ENCODE data around the gene ZNF335.
"Not testable (repeated sequence)": the region's sequence is repeated elsewhere in the genome, so short reads cannot be mapped to it uniquely, and the experiment has no call there.

The ZNF335 gene

DNA sequence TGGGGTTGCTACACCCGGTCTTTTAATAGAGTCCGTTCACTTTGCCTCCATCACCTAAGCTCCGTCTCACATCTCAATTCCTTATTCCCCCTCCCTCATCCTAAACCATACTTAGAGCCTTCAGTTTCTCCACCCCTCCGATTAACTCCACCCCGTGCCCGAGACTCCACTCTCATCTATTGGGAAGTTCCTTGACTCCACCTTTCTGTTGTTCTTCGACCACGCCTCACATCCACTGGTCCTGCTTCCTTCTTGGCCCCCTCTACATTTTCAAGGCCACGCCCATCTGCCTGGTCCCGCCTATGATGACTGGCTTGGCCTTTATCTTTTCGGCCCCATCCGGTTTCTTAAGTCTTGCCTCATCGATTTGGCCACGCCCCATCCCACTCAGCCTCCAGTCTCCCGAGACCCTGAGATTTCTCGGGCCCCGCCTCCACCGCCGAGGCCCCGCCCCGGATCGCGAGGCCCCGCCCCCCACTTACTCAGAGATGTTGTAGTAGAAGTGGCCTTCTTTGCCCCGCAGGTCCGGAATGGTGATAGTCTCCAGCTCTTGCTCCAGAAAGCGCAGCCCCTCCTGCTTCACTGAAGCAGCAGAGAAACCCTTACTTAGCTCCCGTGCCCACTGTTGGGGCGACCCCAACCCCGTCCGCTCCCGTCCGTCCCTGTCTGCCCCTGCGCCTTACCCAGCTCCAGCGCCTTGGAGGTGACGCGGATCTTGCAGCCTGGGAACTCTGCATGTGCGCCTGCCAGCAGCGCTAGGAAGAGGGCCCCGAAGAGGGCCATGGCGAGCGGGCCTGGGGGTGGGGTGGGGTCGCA, 61.1 kb downstream of the ZNF335 start:
- peak; percentile 98 for DNase-seq (ENCODE audit: low spot score)

DNA sequence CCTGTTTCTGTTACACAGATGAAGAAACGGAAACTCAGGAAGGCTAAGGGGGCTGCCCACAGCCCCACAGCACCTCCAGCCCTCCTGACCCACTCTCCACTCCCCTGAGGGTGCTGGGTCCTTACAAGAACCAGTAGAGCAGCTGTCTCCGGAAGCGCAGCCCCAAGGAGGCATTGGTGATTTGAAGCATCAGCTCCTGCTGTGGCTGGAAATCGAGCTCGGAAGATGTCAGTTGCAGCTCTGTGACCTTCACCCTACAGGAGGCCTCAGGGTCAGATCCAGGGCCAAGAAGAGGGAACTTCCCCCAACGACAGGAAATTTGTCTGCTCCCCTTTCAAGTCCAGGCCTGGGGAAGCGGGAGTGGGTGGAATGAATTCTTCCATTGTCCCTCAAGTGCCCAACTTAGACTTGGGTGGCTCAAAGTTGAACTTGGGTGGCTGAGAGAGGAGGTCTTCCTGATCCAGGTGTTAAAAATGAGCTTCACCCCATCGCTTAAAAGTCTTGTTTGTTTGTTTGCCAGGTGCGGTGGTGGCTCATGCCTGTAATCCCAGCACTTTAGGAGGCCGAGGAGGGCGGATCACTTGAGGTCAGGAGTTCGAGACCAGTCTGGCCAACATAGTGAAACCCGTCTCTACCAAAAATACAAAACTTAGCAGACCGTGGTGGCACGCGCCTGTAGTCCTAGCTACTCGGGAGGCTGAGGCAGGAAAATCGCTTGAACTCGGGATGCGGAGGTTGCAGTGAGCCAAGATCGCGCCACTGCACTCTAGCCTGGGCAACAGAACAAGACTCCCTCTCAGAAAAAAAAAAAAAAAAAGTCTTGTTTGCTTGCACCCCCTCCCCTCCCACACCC, 62.0 kb downstream of the ZNF335 start:
- DNase-seq (ENCODE audit: low spot score): no peak

DNA sequence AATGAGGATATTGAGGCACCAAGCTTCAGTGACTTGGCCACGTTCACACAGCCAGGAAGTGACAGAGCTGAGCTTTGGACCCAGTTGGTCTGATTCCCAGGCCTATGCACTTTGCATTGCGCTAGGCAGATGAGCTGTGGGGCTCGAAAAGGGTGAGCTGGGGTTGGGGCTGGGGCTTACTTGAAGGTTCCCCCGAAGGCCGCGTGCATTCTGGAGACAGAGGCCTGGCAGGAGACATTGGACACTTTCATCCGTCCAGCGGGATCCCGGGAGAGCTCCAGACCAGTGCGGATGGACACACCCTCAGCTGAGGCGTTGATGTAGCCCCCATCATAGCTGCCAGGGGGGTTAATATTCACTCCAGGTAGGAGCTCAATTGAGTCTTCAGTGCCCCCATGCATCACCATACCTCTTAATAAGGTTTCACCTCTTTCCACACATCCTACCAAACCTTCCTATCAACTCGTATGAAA, 62.6 kb downstream of the ZNF335 start:
- no peak for DNase-seq (ENCODE audit: low spot score)

DNA sequence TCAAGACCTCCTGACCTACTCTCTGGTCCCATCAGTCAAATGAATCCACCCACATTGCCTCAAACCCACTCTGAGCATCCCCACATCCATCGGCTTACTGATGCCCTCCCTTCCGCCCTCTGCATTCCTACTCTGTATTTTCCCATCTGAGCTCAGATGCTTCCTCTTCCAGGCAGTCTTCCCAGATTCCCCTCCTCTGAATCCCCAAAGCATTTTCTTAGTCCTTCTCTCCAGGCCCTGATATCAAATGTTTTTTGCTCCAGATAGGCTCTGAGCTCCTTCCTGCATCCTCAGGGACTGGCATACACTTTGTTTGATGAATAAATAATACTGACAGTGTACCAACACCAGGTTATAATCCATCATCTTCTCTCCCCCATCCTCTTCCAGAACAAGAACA, 63.9 kb downstream of the ZNF335 start:
- no peak for DNase-seq (ENCODE audit: low spot score)

DNA sequence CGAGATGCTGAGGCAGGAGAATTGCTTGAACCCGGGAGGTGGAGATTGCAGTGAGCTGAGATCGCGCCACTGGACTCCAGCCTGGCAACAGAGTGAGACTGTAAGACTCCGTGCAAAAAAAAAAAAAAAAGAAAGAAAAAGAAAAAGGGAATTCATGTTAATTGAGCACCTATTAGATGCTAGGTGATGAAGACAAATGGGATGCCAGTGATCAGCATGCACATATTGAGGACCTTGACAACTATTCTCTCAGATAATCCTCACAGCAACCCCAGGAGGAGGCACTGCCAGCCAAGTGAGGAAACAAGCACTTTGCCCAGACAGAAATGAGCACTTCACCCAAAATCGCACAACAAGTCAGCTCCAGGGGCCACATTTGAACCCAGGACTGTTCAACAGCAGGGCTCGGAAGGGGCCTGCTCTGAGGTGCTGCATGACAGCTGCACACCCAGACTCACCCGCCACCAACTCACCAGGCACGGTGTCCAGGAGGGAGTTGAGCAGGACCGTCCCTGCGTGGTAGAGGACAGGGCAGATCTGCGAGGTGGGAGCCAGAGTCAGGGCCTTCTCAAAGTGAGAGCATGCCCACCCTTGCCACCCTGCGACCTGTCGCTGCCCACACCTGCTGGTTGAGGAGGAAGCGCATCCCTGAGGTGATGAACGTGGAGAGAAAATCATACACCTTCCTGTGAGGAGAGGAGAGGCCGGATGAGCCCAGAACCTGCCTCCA, 64.6 kb downstream of the ZNF335 start:
- no peak for DNase-seq (ENCODE audit: low spot score)

DNA sequence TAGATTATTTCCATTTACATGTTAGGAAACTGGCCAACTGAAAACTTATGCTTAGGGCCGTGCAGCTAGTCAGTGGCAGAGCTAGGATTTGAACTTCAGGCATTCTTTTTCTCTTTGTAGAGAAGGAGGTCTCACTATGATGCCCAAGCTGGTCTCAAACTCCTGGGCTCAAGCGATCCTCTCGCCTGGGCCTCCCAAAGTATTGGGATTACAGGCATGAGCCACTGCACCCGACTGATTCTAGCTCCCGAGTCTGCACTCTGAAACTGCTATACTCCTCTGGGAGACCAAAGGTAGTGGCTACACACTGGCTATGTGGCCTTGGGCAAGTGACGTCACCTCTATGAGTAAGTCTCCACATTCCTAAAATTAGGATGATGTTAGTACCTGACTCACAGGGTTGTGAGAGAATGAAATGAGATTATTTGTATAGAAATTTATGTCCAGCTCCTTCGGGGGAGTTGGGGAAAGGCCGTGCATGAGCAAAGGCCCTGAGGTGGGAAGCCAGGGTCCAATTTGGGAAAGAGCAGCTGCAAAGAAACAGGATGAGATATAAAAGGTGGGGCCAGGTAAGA, 66.4 kb downstream of the ZNF335 start:
- DNase-seq (ENCODE audit: low spot score): no peak

DNA sequence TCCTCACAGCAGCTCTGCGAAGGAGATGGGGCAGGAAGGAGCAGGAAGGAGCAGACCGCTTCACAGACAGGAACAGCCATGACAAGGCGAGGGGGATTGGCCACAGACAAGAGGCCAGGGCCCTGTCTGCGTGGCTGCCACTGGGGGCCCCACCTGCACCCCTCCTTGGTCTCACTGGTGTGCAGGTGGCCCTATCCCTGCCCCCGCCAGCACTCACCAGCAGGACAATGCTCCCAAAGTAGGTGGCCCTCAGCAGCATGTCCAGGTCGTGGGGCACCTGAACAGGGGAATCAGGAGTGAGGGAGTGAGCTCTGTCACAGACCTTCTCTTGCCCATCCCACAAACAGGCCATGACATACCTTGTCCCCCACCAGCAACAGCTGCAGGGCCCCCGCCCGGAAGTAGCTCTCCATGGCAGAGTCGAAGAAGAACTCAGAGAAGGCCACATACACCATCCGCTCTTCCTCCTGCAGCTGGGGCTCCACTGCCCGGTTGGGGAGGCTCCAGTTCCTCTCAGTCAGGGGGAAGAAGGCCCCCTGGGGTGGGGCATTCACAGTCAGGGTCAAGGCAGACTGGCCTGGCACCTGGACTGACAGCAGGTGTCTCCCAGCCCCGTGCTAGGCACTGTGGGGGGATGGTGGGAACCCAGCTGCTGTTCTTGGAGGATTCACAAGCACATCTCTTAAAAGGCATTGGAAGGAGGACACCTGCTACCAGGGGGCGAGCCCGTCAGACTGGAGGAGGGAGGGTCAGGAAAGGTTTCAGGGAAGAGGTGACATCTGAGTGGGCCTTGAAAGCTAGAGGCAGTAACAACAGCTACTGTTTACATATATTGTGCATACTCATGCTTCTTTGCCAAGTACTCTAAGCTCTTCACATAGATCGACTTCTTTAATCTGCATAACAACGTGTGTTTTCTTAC, 67.2 kb downstream of the ZNF335 start:
- DNase-seq (ENCODE audit: low spot score): no peak

DNA sequence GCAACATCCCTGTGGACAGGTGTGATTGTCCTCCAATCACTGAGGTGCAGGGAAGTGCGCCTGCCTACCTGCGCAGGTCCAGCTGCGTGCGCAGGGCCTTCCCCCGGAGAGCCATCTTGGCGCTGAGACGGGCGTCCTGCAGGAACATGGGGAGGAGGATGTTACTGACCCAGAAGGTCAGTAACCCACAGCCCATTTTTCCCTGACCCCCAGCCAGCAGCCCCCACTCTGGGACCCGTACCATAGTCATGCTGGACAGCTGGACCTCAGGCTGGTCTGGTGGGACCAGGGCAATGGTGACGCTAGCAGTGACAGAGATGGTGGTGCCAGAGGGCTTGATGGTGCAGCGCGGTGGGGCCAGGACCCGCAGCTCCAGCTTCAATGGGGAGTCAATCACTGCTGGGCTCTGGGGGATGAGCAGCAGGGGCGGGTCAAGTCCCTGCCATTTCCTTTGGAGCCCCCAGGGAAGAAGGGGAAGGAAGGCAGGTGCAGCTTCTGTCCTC, 69.8 kb downstream of the ZNF335 start:
- DNase-seq (ENCODE audit: low spot score): no peak

DNA sequence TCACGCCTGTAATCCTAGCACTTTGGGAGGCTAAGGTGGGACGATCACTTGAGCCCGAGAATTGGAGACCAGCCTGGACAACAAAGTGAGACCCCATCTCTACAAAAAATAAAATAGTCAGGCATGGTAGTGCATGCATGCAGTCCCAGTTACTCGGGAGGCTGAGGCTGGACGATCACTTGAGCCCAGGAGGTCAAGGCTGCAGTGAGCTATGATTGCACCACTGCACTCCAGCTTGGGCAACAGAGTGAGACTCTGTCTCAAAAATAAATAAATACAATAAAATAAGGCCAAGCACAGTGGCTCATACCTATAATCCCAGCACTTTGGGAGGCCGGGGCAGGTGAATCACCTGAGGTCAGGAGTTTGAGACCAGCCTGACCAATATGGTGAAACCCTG, 70.7 kb downstream of the ZNF335 start:
- DNase-seq (ENCODE audit: low spot score): not testable (repeated sequence)

DNA sequence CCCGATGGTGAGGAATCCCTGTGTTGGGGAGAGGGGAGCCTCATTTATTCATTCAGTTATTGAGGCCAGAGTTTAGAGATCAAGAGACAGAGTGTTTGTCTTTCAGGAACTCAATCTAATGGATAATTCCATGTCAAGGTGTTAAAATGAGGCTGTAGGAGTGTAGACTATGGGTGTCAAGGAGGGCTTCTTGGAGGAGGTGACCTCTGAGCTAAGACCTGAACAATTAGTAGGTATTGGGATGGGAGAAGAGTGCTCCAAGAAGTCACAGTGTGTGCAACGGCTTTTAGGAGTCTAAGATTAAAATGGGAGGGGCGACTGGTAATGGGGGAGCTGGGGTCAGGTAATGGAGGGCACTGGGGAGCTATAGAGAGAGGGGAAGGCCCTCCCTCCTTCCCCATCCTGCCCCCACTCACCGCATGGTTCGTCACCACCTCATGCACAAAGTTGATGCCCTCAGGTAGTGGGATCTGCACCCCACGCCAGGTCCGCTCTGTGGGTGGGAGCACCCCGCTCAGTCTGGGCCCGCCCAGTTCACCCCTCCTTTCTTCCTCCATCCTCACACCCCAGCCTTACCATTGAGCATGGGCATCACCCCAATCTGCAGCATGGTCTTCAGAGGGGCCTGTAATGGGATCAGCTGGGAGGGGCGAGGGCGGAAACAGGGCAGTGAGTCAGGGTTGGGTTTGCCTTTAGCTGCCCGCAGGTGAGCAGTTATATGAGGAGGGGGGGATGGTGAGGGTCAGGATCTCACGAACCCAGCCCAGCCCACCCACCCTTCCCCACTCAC, 72.8 kb downstream of the ZNF335 start:
- no peak for DNase-seq (ENCODE audit: low spot score)

Measured in kidney capillary endothelial cell (primary cell).